LNCAP (cell line): ENCODE results near the gene SLC6A11.

Source experiments
- TF ChIP-seq, protein P1 (sequence below): fragments of 450-650 bp; IDR thresholded peaks from 2 replicates; pipeline ENCODE4 v1.5.1; 2017; ENCODE audit warnings: mild to moderate bottlenecking

The SLC6A11 gene

DNA sequence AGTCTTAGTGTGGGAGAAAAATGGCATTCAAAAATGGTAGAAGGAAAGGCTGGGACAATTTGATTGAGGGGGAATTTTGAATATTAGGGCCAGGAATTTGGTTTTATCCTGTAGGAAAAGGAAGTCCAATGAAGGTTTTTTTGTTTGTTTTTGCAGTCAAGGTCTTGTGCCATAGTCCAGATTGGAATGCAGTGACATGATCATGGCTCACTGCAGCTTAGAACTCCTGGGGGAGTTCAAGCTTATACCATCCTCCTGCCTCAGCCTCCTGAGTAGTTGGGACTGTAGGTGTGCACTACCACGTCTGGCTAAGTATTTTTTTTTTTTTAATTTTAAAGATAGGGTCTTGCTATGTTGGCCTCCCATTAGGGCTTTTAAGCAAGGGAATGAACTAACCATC, 2.6 kb upstream of the SLC6A11 start:
- TF ChIP-seq, protein P1, sequence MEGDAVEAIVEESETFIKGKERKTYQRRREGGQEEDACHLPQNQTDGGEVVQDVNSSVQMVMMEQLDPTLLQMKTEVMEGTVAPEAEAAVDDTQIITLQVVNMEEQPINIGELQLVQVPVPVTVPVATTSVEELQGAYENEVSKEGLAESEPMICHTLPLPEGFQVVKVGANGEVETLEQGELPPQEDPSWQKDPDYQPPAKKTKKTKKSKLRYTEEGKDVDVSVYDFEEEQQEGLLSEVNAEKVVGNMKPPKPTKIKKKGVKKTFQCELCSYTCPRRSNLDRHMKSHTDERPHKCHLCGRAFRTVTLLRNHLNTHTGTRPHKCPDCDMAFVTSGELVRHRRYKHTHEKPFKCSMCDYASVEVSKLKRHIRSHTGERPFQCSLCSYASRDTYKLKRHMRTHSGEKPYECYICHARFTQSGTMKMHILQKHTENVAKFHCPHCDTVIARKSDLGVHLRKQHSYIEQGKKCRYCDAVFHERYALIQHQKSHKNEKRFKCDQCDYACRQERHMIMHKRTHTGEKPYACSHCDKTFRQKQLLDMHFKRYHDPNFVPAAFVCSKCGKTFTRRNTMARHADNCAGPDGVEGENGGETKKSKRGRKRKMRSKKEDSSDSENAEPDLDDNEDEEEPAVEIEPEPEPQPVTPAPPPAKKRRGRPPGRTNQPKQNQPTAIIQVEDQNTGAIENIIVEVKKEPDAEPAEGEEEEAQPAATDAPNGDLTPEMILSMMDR, result no peak

DNA sequence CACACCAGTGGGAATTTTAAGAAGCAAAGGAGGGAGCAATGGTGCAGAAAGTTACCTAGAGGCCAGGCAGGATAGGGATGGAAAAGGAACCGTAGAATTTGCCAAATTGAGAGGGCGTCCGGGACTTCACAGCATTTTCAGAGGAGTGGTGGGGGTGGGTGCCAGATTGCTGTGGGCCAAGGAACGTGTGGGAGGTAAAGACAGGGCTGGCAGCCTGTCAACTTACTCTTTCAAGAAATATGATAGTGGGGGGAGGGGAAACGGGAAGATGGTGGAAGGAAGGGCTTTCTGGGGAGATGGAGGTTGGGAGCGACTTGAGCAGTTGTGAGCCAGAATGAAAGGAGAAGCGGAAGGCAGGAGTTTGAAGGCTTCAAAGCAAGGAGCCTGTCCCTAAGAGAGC, 1.4 kb upstream of the SLC6A11 start:
- TF ChIP-seq, protein P1, result no peak

DNA sequence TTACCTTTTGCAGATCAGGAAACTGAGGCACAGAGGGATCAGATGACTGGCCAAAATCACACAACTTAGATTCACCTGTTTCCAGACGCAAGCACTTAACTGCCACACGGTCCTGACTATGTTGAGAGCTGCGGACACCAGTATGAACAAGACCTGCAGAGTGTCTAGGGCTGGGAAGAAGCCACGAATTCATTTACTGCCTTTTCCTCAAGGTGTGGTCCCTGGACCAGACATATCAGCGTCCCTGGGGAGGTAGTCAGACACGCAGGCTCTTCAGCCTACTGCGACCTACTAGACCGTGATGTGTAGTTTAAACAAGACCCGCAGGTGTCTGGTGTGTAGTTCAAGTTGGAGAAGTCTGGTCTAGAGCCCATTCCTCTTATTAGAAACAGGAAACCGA, 541 bp upstream of the SLC6A11 start:
- TF ChIP-seq, protein P1, result no peak

DNA sequence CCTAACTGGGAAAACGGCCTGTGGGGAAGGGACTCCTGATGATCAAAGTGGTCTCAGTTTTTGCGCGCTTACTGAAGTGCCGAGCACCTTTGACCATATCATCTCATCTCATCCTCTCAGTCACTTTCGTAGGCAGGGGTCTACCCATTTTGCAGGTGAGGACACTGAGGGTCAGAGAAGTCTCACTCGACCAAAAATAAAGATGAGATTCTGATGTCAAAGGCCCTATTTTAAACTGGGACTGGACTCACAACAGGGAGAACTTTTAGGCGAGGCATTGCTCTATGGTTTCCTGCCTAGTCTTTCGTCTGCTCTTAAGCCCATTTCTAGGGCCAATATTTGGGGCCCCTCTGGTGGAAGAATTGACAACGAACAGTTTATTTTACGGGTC, 830 bp downstream of the SLC6A11 start:
- TF ChIP-seq, protein P1, result no peak

DNA sequence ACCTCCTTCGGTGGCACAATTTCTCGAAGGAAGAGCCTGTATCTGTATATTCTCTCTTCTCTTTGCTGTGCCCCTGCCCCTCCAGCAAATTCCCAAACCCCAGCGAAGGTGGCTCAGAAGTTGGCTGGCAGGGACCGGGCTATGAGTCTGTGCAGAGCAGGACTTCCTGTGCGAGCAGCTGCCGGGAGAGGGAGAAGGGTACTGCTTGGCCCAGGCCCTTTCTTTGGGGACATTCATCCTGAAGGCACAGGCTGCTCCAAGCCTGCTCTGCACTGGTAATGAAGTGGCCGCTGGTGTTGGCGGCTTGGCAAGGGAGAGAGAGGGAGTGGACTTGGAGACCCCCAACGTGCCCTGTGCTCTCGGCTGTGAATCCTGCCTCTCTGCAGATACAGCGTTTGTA, 1.5 kb downstream of the SLC6A11 start:
- TF ChIP-seq, protein P1, result no peak

DNA sequence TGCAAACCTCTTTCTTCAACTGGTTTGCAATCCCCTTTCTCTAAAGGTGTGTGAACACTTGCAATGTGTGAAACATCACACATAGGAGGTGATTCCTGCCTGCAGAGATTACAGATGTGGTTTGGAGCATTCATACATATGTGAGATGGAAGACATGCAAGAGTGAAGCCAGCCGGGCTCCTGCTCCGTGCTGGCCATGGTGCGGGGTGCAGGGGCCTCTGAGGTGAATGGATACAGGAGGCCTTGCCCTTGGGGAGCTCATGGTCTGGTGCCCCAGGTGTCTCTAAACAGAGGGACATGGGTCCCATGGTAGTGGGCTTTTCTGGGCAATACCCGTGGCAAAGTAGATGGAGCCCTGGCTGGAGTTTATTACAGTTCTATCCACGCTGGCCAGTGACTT, 6.0 kb downstream of the SLC6A11 start:
- TF ChIP-seq, protein P1, result no peak

DNA sequence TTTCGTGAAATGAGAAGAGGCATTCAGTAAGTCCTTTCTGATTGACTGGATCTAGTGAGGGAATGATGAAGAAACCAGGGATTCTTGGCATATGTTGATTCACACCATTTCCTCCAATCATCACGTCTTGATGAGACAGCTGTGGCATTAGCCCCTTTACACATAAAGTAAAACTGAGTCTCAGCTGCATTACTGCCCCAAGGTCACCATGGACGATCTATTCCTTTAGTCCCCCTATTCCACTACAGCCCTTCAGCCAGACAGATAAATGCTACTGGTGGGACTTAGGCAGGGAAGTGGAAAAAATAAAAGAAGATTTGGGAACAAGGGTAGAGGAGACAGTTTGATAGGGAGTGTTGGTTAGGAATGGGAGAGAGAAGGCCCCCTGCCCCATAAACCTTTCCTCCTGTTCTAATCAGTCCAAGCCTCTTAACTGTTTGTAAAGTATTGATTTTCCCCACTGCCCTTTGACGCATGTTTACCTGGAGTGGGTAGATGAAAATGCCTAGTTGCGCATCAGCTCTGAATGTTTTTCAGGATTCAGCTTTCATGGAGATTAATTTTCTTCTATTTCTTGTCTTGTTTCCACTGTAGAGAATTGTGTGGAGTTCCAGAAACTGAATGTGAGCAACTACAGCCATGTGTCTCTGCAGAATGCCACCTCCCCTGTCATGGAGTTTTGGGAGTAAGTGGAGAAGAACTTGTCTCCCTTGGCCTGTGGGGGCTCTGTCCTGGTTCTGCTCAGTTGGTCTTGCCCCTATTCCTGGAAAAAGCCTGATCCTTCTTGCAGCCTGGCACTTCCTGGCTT, 6.9 kb downstream of the SLC6A11 start:
- TF ChIP-seq, protein P1, result no peak

DNA sequence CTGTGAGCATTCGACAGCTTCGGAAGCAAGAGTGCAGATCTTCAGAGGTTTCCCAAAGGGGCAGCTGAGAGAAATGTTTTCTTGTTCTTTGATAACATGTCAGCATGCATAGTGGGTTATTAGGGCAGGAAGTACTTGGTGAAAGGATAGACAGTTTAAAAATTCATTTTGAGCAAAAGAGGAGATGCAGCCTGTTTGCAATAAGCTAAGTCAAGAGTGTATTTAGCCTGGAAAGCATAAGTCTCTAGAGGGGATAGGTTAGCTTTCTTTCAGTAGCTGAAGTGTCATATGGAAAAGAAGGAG, 7.4 kb downstream of the SLC6A11 start:
- TF ChIP-seq, protein P1, result no peak
